HEK293T (cell line): Measurements from ENCODE around the gene HOXB13.

ENCODE experiments used
- CTCF ChIA-PET: fragments of 350-600 bp; formaldehyde crosslinking; extraction: SDS; loops from one replicate; lab custom pipeline; 2021; ENCODE audit warnings: antibody characterized with exemption, inconsistent platforms; lab: Yijun Ruan, JAX
- POLR2A ChIA-PET: fragments of 350-600 bp; formaldehyde crosslinking; extraction: SDS; loops from one replicate; lab custom pipeline; 2020; ENCODE audit warnings: antibody characterized with exemption, inconsistent platforms; lab: Yijun Ruan, JAX
- DNase-seq: peaks from one replicate; pipeline ENCODE4 v3.0.0; 2012; ENCODE audit warnings: mixed read lengths; ENCODE audit errors: extremely low spot score
- ARNT ChIP-seq: fragments of 450-650 bp; IDR thresholded peaks from 2 replicates; pipeline ENCODE4 v1.6.1; 2017; ENCODE audit warnings: mild to moderate bottlenecking
- BHLHE40 ChIP-seq: fragments of 450-650 bp; IDR thresholded peaks from 2 replicates; pipeline ENCODE4 v1.6.1; 2016; ENCODE audit warnings: mild to moderate bottlenecking, moderate library complexity, borderline replicate concordance
- CTBP1 ChIP-seq: fragments of 450-650 bp; IDR thresholded peaks from 2 replicates; pipeline ENCODE4 v1.6.1; 2016; ENCODE audit warnings: borderline replicate concordance
- ELF4 ChIP-seq: fragments of 450-650 bp; IDR thresholded peaks from 2 replicates; pipeline ENCODE4 v1.6.1; 2017; ENCODE audit warnings: antibody characterized with exemption
- FOXA1 ChIP-seq: fragments of 450-650 bp; IDR thresholded peaks from 2 replicates; pipeline ENCODE4 v1.6.1; 2016; ENCODE audit warnings: mild to moderate bottlenecking
- FOXK2 ChIP-seq: fragments of 450-650 bp; IDR thresholded peaks from 2 replicates; pipeline ENCODE4 v1.6.1; 2016; ENCODE audit warnings: mild to moderate bottlenecking
- FOXM1 ChIP-seq: fragments of 450-650 bp; IDR thresholded peaks from 2 replicates; pipeline ENCODE4 v1.6.1; 2017; ENCODE audit warnings: mild to moderate bottlenecking, borderline replicate concordance
- HDGF ChIP-seq: fragments of 450-650 bp; IDR thresholded peaks from 2 replicates; pipeline ENCODE4 v1.6.1; 2017; ENCODE audit warnings: antibody characterized with exemption, borderline replicate concordance
- L3MBTL2 ChIP-seq: fragments of 450-650 bp; conservative IDR thresholded peaks from 2 replicates; pipeline ENCODE4 v1.6.1; 2016; ENCODE audit warnings: mild to moderate bottlenecking
- LEF1 ChIP-seq: fragments of 450-650 bp; IDR thresholded peaks from 2 replicates; pipeline ENCODE4 v1.6.1; 2017; ENCODE audit warnings: mild to moderate bottlenecking, borderline replicate concordance
- NFRKB ChIP-seq: fragments of 450-650 bp; IDR thresholded peaks from 2 replicates; pipeline ENCODE4 v1.6.1; 2016; ENCODE audit warnings: mild to moderate bottlenecking, moderate library complexity
- SP1 ChIP-seq: fragments of 450-650 bp; IDR thresholded peaks from 2 replicates; pipeline ENCODE4 v1.6.1; 2017
- SUZ12 ChIP-seq: fragments of 450-650 bp; IDR thresholded peaks from 2 replicates; pipeline ENCODE4 v1.6.1; 2016; ENCODE audit warnings: mild to moderate bottlenecking
- TARDBP ChIP-seq: fragments of 450-650 bp; IDR thresholded peaks from 2 replicates; pipeline ENCODE4 v1.6.1; 2016
- ZNF384 ChIP-seq: fragments of 450-650 bp; IDR thresholded peaks from 2 replicates; pipeline ENCODE4 v1.6.1; 2016
- TF ChIP-seq, protein P1 (sequence below): fragments of 450-650 bp; IDR thresholded peaks from 2 replicates; pipeline ENCODE4 v1.6.1; 2016

HOXB13 gene

DNA sequence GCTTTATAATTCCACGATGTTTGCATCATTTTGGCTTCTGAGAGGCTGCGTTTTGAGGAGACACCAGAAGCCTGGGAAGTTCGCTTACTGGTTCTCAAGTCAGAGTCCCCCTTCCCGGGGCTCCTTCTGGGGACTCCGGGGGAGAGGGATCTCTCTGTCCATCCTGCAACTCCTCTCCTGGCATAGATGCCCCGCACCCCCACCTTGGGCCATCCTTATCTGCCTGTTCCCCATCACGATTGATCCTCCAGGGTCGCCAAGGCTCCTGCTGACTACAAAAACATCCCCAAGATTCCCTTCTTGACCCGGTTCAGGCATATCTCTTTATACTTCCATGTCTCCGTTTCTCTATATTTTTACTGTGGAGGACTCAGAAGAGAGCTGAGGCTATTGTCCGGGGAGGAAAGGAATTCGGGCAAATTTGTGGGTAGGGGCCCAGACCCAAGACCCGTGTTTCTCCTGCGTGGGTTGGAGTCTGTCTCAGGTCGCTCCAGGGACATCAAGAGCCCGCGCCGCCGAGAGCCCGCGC lies 18.4 kb upstream of the HOXB13 start:
- ChIA-PET CTCF (no interaction called here), POLR2A (interaction anchor here (4.9 kb wide), 1 partner anchor 18 kb away, joined by 29 read pairs; the partner anchor contains the start of gene HOXB13)
- no peak for DNase-seq
- TF ChIP-seq, protein P1, sequence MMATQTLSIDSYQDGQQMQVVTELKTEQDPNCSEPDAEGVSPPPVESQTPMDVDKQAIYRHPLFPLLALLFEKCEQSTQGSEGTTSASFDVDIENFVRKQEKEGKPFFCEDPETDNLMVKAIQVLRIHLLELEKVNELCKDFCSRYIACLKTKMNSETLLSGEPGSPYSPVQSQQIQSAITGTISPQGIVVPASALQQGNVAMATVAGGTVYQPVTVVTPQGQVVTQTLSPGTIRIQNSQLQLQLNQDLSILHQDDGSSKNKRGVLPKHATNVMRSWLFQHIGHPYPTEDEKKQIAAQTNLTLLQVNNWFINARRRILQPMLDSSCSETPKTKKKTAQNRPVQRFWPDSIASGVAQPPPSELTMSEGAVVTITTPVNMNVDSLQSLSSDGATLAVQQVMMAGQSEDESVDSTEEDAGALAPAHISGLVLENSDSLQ: no peak
- TF ChIP-seq TARDBP (no peak), BHLHE40 (no peak), SUZ12 (no peak), CTBP1 (no peak), ARNT (no peak)

DNA sequence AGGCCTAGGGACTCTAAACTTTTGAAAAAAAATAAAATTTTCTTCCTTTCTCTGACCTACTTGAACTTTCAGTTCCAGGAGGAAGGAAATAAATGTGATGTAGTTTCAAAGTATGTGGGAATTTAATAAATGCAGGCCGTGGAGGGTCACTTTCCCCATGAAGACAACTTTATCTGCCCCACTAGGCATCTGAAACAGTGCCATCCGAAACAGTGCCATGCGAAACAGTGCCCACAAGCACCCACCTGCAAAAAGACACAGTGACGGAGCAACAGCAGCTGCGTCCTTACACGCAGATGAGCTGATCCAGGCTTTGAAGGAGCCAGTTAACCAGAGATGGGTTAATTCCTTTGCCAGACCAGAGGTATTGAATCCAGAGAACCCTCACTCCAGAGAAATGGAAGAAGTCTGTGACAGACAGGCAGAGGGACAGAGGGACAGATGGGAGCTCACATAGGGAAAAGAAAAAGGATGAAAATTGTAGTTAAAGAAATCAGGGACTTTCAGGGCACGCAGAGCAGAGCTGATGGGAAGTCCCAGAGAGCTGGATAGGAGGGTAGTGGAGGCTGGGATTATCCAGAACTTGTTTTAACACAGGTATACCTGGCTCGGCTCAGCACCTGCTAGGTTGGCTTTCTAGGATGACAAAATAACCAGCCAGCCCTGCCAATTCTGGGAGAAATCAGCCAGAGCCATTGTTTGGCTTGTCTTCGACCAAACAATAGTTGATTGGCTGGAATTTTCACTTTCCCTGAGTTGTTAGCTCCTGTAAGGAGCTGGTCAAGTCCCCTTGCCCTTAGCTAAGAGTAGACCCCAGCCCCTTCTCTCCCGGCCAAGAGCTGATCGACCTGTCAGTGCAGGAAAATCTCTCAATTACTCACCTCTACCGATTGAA lies 17.1 kb upstream of the HOXB13 start:
- TF ChIP-seq HDGF (no peak), ARNT (no peak), SUZ12 (no peak), ELF4 (no peak), ZNF384 (no peak), LEF1 (no peak), FOXM1 (no peak), NFRKB (no peak), BHLHE40 (no peak), SP1 (no peak), FOXA1 (no peak), FOXK2 (no peak), TARDBP (no peak), L3MBTL2 (no peak), CTBP1 (no peak)
- TF ChIP-seq, protein P1: no peak
- ChIA-PET POLR2A (interaction anchor here (4.9 kb wide), 1 partner anchor 17 kb away, joined by 29 read pairs; the partner anchor contains the start of gene HOXB13), CTCF (interaction anchor here (0.7 to 1.1 kb wide), 4 partner anchors 21 to 133 kb away, joined by 3 to 5 read pairs (median 3); no protein-coding TSS in a partner anchor)
- DNase-seq: no peak

DNA sequence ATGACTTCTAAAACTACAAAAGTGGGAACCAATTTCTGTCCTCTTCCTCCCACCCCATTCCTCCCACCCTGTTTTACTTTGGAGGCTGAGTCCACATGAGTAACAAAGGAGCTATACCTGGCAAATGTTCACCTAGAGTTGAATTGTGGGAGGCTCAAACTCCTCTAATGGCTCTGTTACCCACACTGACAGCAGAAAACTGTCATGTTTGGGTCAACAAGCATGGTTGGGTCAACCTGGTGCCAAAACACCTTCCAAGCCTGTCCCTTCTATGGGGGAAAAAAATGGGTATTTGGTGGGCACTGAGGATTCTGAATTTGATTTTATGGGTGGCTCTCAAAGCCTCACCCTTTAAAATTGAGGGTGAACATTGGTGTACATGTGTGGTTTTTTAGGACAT lies 12.0 kb upstream of the HOXB13 start:
- POLR2A ChIA-PET: no interaction called here
- no peak for TF ChIP-seq FOXA1
- no peak for TF ChIP-seq SUZ12
- TF ChIP-seq LEF1: no peak
- no peak for TF ChIP-seq HDGF
- TF ChIP-seq FOXM1: no peak
- no peak for TF ChIP-seq SP1
- no peak for TF ChIP-seq L3MBTL2
- no peak for TF ChIP-seq ARNT
- no peak for TF ChIP-seq CTBP1
- no peak for TF ChIP-seq BHLHE40
- no peak for TF ChIP-seq NFRKB
- TF ChIP-seq, protein P1: no peak
- no peak for TF ChIP-seq ZNF384
- no peak for TF ChIP-seq FOXK2
- TF ChIP-seq TARDBP: no peak
- TF ChIP-seq ELF4: no peak
- CTCF ChIA-PET: no interaction called here
- no peak for DNase-seq

DNA sequence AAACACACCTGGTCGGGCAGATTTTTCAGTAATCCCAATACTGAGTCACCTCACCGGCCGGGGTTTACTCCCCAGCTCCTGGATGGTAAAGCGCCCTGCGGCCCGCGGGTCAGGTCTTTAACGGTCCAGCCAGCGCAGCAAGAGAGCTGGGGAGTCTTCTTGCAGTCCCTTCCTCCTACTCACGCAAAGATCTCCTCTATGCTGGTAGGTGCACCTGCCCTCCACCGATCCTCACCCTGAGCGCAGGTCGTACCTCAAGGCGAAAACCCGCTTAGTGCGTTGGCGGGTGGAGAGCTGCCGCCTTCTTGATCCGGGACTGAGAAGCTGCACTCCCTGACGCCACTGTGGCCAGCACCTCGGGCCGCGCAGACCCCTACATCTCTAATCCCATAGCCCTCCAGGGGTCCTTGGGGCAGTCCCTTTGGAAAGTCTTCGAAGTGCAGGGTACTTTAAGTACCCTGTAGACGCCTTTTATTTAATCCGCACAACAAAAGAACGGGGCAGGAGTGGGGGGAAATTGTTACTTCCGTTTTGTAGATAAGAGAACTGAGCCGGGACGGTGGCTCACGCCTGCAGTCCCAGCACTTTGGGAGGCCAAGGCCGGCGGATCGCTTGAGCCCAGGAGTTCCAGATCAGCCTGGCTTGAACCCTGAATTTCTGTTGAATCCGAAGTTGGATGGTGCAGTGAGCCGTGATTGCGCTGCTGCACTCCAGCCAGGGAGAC lies 10.4 kb upstream of the HOXB13 start:
- TF ChIP-seq NFRKB (no peak), SP1 (no peak), L3MBTL2 (no peak), FOXK2 (no peak), FOXM1 (no peak), HDGF (no peak), BHLHE40 (no peak), ZNF384 (no peak)
- ChIA-PET POLR2A (interaction anchor here (1.1 to 1.9 kb wide), 2 partner anchors 10 kb away, joined by 7 to 18 read pairs; partner anchors contain the start of gene HOXB13), CTCF (interaction anchor here (0.5 kb wide), 1 partner anchor 142 kb away, joined by 4 read pairs; no protein-coding TSS in a partner anchor)
- no peak for DNase-seq

DNA sequence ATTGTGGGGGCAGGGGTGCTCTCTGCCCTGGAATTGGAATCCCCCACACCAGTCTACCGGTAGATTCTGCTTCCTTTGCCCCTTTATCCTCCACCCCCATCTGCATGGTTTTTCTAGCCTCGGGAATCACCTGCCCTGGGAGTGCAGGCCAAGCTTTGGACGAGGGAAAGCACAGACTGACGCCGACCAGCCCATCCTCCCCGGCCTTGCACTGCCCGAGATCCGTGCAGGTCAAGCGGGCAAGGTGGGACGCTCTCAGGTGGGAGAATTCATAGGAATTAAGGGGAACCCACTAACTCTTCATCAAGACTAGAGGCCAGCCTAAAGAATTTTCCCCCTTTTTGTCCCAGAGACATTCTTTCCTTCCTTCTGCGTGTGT lies 9.9 kb upstream of the HOXB13 start:
- ChIA-PET POLR2A (interaction anchor here (0.9 to 1.9 kb wide), 2 partner anchors 9 to 20 kb away, joined by 3 to 18 read pairs; partner anchors contain the start of gene HOXB13), CTCF (interaction anchor here (0.5 to 1.6 kb wide), 3 partner anchors 14 to 142 kb away, joined by 4 to 7 read pairs (median 4); no protein-coding TSS in a partner anchor)
- no peak for TF ChIP-seq CTBP1
- TF ChIP-seq FOXM1: no peak
- TF ChIP-seq LEF1: no peak
- no peak for TF ChIP-seq FOXA1
- no peak for TF ChIP-seq ELF4
- TF ChIP-seq L3MBTL2: no peak
- TF ChIP-seq HDGF: no peak
- TF ChIP-seq FOXK2: no peak
- no peak for TF ChIP-seq NFRKB
- no peak for TF ChIP-seq SUZ12
- no peak for TF ChIP-seq SP1
- no peak for TF ChIP-seq ZNF384
- TF ChIP-seq, protein P1: no peak
- no peak for TF ChIP-seq TARDBP
- no peak for TF ChIP-seq ARNT
- DNase-seq: no peak
